ENCODE results near the gene RNLS. TPM values are rescaled to one million over a fixed set of nuclear protein-coding genes. Genes with fewer than 3 reads are reported as not detected.

Gene RNLS
- total RNA-seq, 1 experiment from 2014 or later: 9.7 TPM

DNA sequence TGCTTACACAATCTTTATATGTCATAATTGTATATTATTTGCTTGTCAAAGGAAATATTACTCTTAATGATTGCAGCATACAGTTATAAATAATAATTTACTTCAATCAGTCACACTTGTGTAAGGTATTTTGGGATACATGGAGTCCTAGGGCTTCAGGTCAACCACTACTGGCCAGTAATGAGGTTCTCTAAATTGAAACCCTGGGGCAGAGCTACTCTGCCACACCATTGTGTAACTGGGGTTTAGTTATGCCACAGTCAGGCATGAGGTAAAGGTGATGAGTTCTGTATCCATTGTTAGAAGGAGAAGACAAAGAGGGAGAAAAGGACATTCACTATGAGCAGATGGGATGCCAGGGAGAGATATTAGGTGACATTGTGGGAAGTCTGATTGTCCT lies 117.4 kb downstream of the RNLS start:
- DNase-seq: no peak
- H3K4me3 ChIP-seq (ENCODE audit: insufficient read depth, low read depth, low read length): no peak overlapping the region
- no peaks in the 10 kb centered on the region for H3K36me3 ChIP-seq (replicated peaks; ENCODE audit: control insufficient read depth, insufficient read depth, low read length)
- H3K27me3 ChIP-seq (ENCODE audit: control insufficient read depth, insufficient read depth, low read length): no peaks in the 10 kb centered on the region

DNA sequence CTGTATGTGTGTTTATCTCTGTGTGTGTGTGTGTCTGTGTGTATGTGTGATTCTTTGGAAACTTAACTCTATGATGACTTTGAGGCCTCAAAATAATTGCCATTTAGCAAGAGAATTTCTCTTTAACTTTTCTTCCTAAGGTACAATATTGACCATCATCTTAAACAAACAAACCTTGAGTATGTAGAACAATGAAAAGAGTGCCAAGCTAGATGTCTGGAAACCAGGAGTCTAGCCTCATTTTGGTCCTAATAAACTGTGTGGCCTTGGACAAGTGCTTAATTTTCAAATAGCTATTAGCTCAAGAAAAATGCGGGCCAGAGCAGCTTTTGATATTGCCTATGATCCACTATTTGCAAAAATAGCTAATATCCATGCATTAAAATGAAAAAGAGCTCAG lies 119.3 kb downstream of the RNLS start:
- H3K27me3 ChIP-seq (ENCODE audit: control insufficient read depth, insufficient read depth, low read length): no peaks in the 10 kb centered on the region
- DNase-seq: no peak
- H3K36me3 ChIP-seq (replicated peaks; ENCODE audit: control insufficient read depth, insufficient read depth, low read length): no peaks in the 10 kb centered on the region
- H3K4me3 ChIP-seq (ENCODE audit: insufficient read depth, low read depth, low read length): no peak overlapping the region

DNA sequence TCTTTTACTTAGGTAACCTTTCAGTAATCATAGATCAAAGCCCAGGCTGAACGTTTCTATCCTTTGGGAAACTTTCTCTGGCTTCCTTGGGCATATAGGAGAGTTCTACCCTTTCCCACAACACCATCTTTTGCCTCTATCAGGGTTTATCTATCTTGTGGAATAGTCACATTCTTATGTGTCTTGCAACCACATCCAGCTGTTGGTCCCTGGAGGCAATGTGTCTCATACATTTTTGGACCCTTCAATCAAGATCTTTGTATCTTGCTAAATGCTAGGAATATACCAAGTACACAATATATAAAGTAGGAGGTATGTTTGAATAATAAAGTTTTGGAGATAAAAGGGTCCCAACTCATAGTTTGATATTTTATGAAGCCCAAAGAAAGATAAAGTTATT lies 121.7 kb downstream of the RNLS start:
- Histone ChIP-seq H3K27me3 (ENCODE audit: control insufficient read depth, insufficient read depth, low read length) (no peaks in the 10 kb centered on the region), H3K36me3 (replicated peaks; ENCODE audit: control insufficient read depth, insufficient read depth, low read length) (no peaks in the 10 kb centered on the region), H3K4me3 (ENCODE audit: insufficient read depth, low read depth, low read length) (no peak overlapping the region)
- no peak for DNase-seq

DNA sequence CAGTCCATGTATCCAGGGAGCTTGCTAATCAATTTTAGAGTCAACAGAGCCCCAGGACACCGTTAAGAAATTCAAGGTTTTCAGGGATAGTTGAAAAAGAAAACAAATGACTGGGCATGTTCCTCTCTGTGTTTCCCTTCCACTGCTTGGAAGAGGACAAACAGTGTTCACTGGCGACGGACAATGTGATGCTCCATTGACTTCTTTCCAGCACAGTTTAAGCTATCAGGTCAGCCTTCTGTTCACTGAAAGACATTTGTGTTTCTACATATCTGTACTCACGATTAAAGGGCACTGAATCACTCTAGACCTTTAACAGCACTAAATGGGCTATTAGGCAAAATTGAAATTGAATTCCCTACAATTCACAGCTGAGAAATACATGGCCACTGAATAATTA lies 123.6 kb downstream of the RNLS start:
- Histone ChIP-seq H3K27me3 (ENCODE audit: control insufficient read depth, insufficient read depth, low read length) (no peaks in the 10 kb centered on the region), H3K36me3 (replicated peaks; ENCODE audit: control insufficient read depth, insufficient read depth, low read length) (no peaks in the 10 kb centered on the region), H3K4me3 (ENCODE audit: insufficient read depth, low read depth, low read length) (no peak overlapping the region)
- DNase-seq: no peak

DNA sequence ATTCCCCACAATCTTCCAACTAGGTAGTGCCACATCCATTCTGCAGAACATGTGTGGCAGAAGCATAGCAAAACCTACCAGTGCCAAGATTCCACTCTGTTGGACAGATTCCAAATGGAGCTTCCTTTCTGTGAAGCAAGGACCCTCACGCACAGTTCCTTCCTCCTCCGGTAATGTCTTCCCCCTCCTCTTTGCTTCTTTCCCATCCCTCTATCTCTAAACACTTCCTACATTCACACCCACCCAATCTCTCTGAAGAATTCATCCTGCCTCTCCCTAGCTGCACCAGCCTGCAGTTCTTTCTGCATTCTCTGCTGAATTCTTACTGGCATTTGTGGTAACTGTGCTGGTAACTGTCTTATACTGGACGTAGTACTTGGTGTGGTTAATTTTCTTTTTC lies 124.9 kb downstream of the RNLS start:
- Histone ChIP-seq H3K4me3 (ENCODE audit: insufficient read depth, low read depth, low read length) (no peak overlapping the region), H3K27me3 (ENCODE audit: control insufficient read depth, insufficient read depth, low read length) (no peaks in the 10 kb centered on the region), H3K36me3 (replicated peaks; ENCODE audit: control insufficient read depth, insufficient read depth, low read length) (no peaks in the 10 kb centered on the region)
- no peak for DNase-seq

DNA sequence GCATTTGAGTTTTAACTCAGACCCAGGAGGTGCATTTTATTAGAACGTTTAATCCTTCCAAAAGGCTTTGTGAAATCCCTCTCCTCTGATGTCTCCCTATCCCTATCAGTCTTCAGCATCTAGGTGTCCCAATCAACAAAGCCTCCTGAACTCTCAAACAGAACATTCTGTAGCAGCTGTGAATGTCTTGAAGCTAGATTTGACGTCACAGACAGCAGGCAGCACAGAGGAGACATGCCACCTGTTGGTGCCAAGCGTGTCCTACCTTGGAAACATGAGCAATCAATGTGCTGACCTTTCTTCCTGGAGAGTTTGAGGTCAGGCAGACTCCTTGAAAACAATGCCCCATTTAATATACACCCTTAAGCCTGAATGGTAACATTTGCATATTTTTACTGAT lies 125.5 kb downstream of the RNLS start:
- Histone ChIP-seq H3K36me3 (replicated peaks; ENCODE audit: control insufficient read depth, insufficient read depth, low read length) (no peaks in the 10 kb centered on the region), H3K4me3 (ENCODE audit: insufficient read depth, low read depth, low read length) (no peak overlapping the region), H3K27me3 (ENCODE audit: control insufficient read depth, insufficient read depth, low read length) (no peaks in the 10 kb centered on the region)
- no peak for DNase-seq

DNA sequence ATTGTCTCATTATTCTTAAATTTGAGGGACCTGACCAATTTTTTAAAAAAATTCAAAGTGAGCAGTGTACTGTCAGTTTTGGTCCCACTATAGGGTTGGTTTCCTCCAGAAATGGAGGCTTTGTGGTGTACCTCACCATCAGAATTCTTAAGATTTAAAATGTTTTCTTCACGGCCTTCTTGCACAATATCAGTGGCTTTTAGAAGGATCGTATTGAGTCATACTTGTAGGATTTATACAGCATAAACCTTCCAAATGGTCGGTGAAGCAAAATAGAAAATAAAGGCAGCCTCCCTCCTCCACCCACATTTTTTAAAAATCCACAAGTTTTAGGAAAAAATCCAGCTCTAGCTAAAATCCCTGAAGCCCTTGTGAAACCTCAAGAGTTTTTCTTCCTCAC lies 126.4 kb downstream of the RNLS start:
- no peak for DNase-seq

DNA sequence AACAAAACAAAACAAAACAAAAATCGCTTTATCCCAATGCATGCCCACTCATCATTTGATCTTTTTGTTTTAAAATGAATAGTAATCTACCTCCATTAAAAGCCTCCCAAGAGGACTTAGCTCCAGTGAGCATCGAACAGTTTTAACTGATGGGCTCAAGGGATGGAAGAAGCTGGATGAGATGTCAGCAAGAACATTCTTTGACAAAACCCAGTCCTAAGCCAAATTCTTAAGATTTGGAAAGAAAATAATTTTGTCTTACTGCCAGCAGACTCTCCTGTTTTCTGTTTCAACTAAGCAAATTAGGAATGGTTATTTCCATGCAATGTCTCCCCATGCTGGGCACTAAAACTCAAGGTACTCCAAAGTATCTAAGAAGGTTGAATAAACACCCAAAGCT lies 127.3 kb downstream of the RNLS start:
- H3K4me3 ChIP-seq (ENCODE audit: insufficient read depth, low read depth, low read length): no peak overlapping the region

More for the DNA sequence above, 126.4 kb downstream of the RNLS start:
- Histone ChIP-seq H3K27me3 (ENCODE audit: control insufficient read depth, insufficient read depth, low read length) (no peaks in the 10 kb centered on the region), H3K36me3 (replicated peaks; ENCODE audit: control insufficient read depth, insufficient read depth, low read length) (no peaks in the 10 kb centered on the region), H3K4me3 (ENCODE audit: insufficient read depth, low read depth, low read length) (no peak overlapping the region)

DNA sequence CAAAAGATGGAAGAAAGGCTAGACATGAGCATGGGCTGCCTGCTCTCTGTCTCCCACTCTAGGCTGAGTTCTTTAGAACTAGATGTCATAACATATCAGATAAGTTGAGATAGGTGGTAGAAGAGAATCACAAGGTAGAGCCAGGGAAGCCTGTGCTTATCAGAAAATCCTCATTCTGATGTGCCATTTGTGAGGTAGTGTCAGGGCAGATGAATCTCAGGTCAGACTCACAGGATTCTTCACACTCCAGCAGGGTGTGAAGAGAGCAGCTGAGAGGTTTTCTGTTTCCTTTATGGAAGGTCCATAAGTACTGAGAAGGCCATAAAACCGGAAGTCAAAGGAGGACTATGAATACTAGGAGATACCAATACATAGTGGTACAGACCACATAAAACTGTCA lies 132.9 kb downstream of the RNLS start:
- H3K4me3 ChIP-seq (ENCODE audit: insufficient read depth, low read depth, low read length): no peak overlapping the region
- H3K27me3 ChIP-seq (ENCODE audit: control insufficient read depth, insufficient read depth, low read length): no peaks in the 10 kb centered on the region
- DNase-seq: no peak
- H3K36me3 ChIP-seq (replicated peaks; ENCODE audit: control insufficient read depth, insufficient read depth, low read length): no peaks in the 10 kb centered on the region

More for the DNA sequence above, 127.3 kb downstream of the RNLS start:
- Histone ChIP-seq H3K36me3 (replicated peaks; ENCODE audit: control insufficient read depth, insufficient read depth, low read length) (no peaks in the 10 kb centered on the region), H3K27me3 (ENCODE audit: control insufficient read depth, insufficient read depth, low read length) (no peaks in the 10 kb centered on the region)
- no peak for DNase-seq

DNA sequence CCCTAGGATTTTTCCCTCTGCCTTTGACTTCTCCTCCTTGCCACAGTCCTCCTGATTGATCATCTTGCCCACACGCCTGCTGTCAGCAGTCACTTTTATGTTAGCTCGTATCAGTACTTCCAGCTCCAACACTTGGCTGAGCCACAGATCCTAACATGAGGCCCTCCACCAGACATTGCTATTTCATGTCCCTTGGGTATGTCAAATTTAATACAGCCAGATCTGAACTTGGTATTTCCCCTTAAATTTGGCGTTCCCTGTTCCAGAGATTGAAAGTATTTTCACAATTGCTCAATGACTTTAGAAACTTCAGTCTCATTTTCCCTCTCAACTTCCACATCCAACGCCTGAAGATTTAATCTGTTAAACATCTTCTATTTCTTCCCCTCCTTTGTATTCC lies 140.4 kb downstream of the RNLS start:
- Histone ChIP-seq H3K36me3 (replicated peaks; ENCODE audit: control insufficient read depth, insufficient read depth, low read length) (no peaks in the 10 kb centered on the region), H3K4me3 (ENCODE audit: insufficient read depth, low read depth, low read length) (no peak overlapping the region), H3K27me3 (ENCODE audit: control insufficient read depth, insufficient read depth, low read length) (no peaks in the 10 kb centered on the region)
- DNase-seq: no peak

DNA sequence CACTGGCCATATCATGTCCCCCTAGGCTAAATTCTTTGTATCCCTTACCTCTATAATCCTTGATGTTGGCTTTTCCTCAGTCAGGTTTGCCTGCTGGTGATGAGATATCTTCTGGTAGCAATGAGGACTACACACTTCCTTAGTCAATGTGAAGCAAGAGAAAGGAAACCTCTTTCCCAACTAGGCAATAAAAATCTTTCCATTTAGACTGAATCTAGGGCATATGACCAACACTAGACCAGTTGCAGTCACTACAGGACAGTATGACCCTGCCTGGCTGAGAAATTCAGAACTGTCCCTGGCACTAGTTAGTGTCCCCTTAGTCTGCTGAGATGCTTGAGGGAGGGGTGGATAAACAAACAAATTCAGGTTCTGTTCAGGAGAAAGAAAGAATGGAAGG lies 142.6 kb downstream of the RNLS start:
- no peak for DNase-seq
- Histone ChIP-seq H3K4me3 (ENCODE audit: insufficient read depth, low read depth, low read length) (no peak overlapping the region), H3K27me3 (ENCODE audit: control insufficient read depth, insufficient read depth, low read length) (no peaks in the 10 kb centered on the region), H3K36me3 (replicated peaks; ENCODE audit: control insufficient read depth, insufficient read depth, low read length) (no peaks in the 10 kb centered on the region)

DNA sequence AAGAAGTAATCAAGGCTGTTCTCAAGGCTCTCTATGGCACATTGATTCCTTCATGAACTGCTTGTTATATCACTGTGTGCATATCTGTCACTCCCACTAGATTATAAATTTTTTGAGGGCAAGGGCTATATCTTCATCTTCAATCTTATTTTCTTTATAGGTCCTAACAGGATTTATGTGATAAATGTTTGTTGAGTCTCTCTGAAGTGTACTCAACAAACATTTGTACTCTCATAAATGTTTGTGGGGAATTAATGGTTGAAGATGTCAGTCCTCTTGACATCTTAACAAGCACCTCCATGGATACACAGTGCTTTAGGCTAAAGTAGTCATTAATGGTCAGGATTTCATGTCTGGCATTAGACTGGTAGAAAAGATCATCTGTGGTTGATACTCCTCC lies 143.2 kb downstream of the RNLS start:
- H3K27me3 ChIP-seq (ENCODE audit: control insufficient read depth, insufficient read depth, low read length): no peaks in the 10 kb centered on the region
- H3K4me3 ChIP-seq (ENCODE audit: insufficient read depth, low read depth, low read length): no peak overlapping the region
- DNase-seq: no peak
- no peaks in the 10 kb centered on the region for H3K36me3 ChIP-seq (replicated peaks; ENCODE audit: control insufficient read depth, insufficient read depth, low read length)

DNA sequence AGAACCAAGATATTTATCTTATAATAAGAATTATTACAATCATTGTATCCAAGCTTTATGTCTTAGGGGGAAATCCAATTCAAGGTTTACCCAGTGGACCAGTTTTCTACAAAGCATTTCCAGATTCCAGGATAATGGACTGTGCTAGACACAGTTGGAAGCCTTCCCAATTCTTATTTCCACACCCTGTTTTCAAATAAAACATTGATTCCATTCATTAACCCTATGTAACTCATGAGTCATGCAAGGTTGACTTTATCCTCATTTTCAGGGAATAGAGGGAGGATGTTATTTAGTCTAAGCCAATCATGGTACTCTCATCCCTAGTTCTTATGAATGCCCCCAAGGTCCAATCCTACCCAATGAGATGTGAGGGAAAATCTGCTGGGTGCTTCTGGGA lies 145.7 kb downstream of the RNLS start:
- Histone ChIP-seq H3K4me3 (ENCODE audit: insufficient read depth, low read depth, low read length) (no peak overlapping the region), H3K27me3 (ENCODE audit: control insufficient read depth, insufficient read depth, low read length) (no peaks in the 10 kb centered on the region), H3K36me3 (replicated peaks; ENCODE audit: control insufficient read depth, insufficient read depth, low read length) (no peaks in the 10 kb centered on the region)
- DNase-seq: no peak

DNA sequence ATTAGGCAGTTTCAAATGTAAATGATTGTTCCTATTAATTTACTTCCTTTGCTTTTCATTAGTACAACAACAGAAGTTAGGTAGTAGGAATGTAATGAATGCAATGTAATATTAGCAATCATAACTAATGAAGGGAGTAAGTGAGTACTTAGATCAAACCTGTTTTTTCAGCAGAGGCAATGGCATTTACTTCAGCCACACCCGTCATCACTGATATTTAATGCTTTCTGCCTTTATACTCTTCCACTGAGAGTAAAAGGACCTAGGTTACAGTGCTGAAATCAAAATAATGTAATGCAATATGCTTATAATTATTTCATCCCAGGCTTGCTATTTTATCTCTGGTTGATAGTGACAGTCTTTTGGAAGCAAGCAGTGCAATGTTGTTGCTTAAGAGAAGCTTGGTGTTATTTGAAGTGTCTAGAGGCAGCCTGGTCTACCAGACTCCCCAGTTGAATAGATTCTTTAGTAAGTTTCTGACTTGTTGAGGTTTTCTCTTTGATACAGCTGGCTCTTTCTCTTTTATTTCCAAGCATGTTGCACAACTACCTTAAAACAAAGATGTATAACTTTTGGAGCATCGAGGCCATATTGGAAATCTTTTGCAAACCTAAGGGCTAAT lies 149.4 kb downstream of the RNLS start:
- no peak for DNase-seq
- Histone ChIP-seq H3K27me3 (ENCODE audit: control insufficient read depth, insufficient read depth, low read length) (no peaks in the 10 kb centered on the region), H3K4me3 (ENCODE audit: insufficient read depth, low read depth, low read length) (no peak overlapping the region), H3K36me3 (replicated peaks; ENCODE audit: control insufficient read depth, insufficient read depth, low read length) (no peaks in the 10 kb centered on the region)

DNA sequence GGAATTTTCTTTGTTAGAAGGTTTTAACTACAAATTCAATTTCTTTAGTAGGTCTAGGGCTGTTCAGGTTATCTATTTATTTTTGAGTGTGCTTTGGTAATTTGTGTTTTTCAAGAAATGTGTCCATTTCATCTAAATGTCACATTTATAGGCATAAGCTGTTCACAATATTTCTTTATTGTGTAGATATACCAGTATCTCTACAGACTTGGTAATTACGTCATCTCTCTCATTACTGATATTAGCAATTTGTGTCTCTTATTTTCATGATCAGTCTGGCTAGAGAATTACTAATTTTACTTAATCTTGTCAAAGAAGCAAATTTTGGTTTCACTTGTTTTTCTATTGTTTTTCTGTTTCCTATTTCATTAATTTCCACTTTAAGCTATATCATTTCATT lies 152.0 kb downstream of the RNLS start:
- Histone ChIP-seq H3K36me3 (replicated peaks; ENCODE audit: control insufficient read depth, insufficient read depth, low read length) (no peaks in the 10 kb centered on the region), H3K4me3 (ENCODE audit: insufficient read depth, low read depth, low read length) (no peak overlapping the region), H3K27me3 (ENCODE audit: control insufficient read depth, insufficient read depth, low read length) (no peaks in the 10 kb centered on the region)
- no peak for DNase-seq

DNA sequence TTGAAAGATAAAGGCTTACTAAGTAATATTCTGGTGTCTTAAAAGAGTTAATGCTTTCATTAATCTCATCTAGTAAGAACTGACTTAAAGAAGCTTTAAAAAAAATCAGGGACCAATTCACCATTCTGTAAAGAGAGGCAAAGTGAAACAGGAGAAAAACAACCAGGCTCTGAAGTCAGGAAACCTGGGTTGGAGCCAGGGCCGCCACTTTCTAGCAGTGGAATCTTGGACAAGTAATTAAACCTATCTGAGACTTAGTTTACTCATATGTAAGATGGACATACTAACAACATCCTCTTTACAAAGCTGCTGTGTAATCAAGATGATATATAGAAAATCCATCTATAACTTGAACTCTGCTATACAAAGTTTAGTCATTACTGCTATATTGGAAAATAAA lies 154.1 kb downstream of the RNLS start:
- H3K27me3 ChIP-seq (ENCODE audit: control insufficient read depth, insufficient read depth, low read length): no peaks in the 10 kb centered on the region
- no peaks in the 10 kb centered on the region for H3K36me3 ChIP-seq (replicated peaks; ENCODE audit: control insufficient read depth, insufficient read depth, low read length)
- H3K4me3 ChIP-seq (ENCODE audit: insufficient read depth, low read depth, low read length): no peak overlapping the region
- no peak for DNase-seq

Measured in H7 (cell line).